T-helper 22 cell (primary cell): ENCODE results near the gene ORMDL1.
"Not testable (repeated sequence)": the region's sequence is repeated elsewhere in the genome, so short reads cannot be mapped to it uniquely, and the experiment has no call there.

Source experiments
- DNase-seq: peaks from one replicate; pipeline ENCODE4 v3.0.0-alpha.2; 2020; ENCODE audit warnings: low read depth

ORMDL1 gene

DNA sequence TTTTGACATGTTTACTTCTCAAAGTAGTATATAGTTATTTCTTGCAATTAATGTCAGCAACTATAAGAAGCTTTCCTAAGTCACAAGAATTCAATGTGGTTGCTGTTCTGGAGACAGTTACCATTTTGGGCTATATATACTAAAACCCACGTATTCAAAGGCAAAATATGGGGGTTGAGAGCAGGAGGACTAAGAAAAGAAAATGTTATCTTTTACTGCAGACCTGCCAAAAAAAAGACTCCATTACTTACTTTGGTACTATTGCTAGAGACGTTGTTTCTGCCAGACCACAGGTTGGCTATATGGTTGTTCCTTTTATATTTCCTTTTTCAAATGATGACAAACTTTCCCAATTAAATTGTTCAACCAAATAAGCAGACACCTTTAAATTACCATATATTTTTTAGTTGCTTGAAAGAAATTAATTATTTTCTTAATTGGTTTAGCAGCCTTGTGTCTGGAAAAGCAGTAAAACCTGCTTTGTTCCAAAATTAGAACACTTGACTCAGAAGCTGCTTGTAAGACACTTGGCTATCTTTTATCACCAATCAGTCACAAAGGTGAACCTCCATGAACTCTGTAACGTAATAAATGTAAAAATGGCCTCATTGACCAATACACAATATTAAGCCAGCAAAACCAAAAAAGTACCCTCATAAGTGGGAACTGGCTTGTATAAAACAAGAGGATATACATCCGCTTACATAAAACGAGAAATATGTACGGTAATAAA, 13.4 kb downstream of the ORMDL1 start:
- no peak for DNase-seq

DNA sequence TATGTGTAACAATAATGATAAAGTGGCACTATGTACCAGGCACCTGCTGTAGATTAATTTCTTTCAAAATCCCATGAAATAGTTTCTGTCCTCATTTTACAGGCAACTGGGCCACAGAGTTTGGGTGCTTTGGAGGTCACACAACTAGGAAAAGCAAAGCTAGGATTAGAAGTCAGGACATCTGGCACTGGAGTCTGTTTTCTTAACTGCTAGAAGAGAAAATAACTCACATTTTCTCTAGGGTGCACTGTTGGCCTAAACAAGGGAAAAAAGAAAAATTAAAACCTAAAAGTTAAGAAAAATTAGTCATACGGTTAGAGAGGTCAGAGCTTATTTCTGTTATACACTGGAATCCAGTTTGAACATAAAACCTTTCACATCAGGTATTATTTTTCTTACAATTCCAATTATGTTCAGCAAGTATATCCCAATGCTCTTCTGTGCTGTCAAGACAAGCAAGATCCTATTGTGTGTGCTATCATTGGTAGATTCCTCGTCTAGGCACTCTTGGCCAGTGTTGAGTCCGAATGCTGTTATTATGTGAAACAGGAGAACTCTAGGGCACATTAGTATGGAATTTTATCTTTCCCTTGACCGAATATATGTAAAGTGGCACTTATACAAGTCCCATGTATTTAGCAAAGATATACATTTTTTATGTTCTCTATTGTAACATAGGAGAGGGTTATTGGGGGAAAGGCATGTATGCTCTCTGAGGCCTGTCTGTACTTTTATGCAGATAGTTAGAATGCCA, 20.1 kb downstream of the ORMDL1 start:
- no peak for DNase-seq

DNA sequence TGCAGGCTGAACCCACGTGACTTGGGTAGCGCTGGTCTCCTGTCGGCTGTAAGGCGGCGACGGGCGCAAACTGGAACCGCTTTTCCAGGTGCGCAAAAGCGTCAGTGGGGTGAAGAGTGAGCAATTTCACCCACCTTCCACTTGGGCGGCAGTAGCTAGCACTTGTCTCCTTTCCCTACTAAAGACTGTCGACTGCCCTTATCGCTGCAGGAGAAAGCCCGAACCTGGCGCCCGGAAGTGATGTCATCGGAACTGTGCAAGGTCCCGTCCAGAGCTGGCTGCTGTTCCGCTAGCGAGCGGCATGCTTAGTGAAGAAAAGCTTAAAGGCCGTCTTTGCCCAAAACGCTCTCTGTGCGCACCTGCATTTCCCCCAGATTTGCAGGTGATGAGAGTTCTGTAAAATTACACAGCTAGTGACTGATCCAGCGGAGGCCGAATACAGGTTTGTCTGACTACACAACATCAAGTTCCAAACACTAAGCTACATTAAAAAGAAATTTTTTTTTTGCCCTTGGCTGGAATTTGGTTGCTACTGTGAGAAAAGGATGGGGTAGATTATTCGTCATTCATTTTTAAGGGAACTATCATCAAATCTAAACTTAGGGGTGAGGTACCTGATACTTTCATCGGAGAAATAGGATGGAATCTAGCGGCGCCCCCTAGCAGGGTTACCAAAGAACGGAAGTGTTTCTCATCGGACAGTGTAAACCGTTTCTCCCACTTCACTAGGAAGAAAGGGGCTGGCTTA, 21.4 kb downstream of the ORMDL1 start, which contains the start of gene OSGEPL1:
Gene OSGEPL1, minus strand, starts transcription at position 242 of the 748 bp plus-strand sequence. CDS start 1,152 bp downstream, outside the sequence.
- DNase-seq: peak; percentile 88

DNA sequence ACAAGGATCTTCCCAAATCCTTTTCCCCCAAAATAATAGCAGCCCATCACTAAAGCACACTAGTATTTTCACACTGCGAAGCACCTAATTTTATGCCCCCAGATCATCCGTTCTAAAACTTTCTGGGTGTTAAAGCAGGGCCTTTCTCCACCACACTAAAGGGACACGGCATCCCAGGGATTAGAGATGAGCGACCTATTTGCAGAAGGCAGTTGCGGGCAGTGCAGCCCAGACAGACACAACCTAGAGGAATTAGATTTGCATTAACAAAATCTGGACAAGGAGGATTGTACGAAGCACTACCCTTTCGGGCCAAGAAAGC, 21.9 kb downstream of the ORMDL1 start:
- no peak for DNase-seq

DNA sequence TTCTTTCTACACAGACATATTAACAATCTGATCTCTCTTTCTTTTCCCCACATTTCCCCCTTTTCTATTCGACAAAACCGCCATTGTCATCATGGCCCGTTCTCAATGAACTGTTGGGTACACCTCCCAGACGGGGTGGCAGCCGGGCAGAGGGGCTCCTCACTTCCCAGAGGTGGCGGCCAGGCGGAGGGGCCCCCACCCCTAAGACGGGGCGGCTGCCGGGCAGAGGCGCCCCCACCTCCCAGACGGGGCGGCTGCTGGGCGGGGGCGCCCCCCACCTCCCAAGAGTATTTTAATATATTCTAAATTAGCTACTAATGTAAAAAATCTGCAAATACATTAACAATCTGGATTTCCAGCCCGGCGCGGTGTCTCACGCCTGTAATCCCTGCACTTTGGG, 24.0 kb downstream of the ORMDL1 start:
- not testable (repeated sequence) for DNase-seq

DNA sequence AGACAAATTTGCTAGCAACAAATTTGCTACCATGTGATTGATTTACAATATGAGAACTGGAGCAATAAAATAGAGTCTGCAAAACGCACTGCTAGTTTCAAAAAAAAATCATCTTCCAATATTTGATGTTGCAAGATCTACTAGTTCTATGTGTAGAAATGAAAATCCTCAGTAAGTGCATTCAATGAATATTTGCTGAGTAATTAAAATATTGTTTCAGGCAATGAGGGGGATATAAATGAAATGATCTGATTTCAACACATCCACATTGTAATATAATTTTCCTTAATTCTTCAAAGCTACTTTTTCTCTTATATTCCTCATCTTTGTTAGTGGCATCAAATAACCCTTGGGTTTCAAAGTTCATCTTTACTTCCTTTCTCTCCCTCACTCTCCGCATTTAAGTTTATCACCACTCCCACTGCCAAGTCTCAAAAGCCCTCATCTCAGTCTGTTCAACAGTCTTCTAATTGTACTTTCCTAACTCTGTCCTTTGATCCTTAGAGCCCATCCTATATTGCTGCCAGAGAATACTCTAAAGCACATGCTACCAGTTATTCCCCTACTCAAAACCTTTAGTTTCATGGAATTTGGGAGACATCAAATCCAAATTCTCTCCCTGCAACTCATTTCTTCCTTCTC, 27.7 kb downstream of the ORMDL1 start:
- no peak for DNase-seq

DNA sequence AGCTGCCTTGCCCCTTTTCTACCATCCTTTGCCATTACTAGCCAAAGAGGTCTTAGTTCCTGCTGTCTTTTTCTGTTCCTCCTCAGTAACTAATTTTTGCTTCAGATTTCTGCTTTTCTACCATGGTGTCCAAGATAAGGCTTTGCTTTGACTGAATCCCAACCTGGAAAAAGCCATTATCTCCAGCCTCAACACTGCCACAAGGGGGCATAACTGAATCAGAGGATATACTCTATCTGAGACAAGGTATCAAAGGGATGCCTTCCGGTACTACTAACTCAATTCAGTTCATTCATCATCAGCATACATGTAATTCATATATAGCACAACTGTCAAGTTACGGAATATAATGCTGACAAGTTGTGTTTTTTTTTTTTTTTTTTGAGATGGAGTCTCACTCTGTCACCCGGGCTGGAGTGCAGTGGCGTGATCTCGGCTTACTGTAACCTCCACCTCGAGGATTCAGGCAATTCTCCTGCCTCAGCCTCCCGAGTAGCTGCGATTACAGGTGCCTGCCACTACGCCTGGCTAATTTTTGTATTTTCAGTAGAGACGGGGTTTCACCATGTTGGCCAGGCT, 33.0 kb downstream of the ORMDL1 start:
- no peak for DNase-seq

DNA sequence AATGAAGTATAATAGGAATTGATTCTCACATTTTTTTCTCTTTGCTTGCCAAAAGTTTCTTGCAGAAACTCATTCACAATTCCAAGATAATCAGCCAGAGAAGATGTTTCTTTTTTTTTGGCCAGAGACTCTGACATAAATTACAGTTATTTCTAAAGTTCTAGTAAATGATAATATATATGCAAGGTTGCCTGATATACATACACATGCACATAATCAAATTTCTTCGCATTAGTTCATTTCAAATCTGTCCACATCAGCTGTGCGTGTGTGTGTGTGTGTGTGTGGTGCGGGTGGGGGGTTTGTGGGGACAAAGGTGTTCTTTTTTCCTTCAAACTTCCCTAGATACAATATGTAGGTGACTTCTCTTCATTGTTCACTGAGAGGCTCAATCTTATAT, 54.7 kb downstream of the ORMDL1 start:
- DNase-seq: no peak

DNA sequence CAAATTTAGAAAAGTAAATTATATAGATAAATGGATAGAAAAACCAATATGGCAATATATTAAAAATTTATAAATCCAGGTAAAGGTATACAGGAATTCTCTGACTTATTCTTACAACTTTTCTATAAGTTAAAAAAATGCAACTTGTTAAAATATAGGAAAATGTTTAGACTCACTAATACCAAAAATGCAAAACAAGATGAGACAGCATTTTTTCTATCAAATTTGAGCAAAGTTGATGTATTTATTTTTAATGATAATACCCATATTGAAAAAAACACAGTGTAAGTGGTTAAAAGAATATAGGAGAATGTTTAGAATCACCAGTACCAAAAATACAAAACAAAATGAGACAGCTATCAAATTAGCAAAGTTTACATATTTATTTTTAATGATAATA, 57.3 kb downstream of the ORMDL1 start:
- no peak for DNase-seq

DNA sequence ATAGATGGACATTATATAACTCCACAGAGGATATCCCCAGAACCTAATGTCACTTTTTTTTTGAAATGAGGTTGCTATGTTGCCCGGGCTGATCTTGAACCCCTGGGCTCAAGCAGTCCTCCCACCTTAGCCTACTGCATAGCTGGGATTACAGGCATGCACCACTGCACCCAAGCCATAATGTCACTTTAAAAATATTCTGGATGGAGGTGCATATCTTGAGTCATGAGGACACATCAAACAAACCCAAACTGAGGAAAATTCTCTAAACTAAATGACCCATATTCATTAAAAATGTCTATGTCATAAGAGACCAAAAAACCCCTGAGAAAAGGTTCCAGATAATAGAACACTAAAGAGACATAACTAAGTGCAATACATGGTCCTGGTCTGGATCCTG, 57.9 kb downstream of the ORMDL1 start:
- DNase-seq: no peak

DNA sequence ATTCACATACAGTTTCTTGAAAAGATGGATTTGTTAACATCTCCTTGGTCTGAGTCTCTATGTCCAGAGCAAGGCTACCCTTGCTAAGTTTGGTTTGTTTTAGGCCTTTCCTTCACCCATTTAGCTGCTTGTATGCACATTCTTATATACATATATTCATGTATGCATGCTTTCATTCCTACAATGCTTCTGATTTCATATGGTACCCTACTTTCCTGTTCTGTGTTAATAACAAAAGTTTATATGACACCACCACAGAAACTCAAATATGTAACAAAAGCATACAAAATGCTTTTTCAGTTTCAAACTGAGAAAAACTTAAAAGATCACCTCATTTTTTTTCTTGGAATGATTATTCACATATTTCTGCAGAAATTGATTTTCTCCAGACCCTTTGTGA, 60.9 kb downstream of the ORMDL1 start:
- DNase-seq: no peak
